Spleen (tissue), 7 donors: ENCODE results near the gene NIP7.

Experiments
- POLR2AphosphoS5 ChIP-seq, 3 donors: sonication (generic); formaldehyde crosslinking; IDR thresholded peaks; one replicate each; pipeline ENCODE4 v1.5.1; 2017; ENCODE audit warnings: antibody characterized with exemption in 3 of 3
- TF ChIP-seq, protein P1 (sequence below), 11 experiments: fragments of 200-600 bp in 7 of 11; fragments of 450-650 bp in 4 of 11; sonication (generic) in 4 of 11; IDR thresholded peaks in 8 of 11; conservative IDR thresholded peaks in 3 of 11; 1 replicate in 7 of 11; 2 replicates in 4 of 11; pipeline versions ENCODE4 v1.4.0 to v1.8.0; 2016 to 2021; ENCODE audit warnings: antibody characterized with exemption in 11 of 11, inconsistent platforms in 4 of 11, mild to moderate bottlenecking in 1 of 11
- donor health status: DM: no; HTN: no; CAD: no; lungs with moderate emphysema.
- donor health status: DM: no; HTN: no; CAD: no.
- donor health status: DM: no; HTN: no; CAD: no.

DNA sequence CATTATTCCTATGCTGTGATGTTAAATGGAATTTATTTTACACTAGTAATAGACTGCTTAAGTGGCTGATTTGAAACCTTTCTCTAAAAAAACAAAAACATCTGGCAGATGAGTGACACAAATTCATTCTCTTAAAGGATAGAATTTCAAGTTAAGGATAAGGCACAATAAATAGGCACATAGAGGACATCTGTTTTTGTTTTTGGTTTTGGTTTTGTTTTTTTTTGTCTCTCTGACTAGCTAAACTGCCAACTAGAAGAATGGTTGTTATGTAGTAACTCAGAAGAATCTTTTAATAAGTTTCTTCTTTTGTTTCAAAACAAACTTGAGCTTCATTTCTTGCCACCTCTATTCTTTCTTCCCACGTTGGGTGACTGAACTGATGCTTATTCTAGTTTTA is 33.5 kb upstream of the NIP7 start:
- TF ChIP-seq POLR2AphosphoS5 (IDR thresholded peaks at IDR 0.05): no peak
- TF ChIP-seq, protein P1, sequence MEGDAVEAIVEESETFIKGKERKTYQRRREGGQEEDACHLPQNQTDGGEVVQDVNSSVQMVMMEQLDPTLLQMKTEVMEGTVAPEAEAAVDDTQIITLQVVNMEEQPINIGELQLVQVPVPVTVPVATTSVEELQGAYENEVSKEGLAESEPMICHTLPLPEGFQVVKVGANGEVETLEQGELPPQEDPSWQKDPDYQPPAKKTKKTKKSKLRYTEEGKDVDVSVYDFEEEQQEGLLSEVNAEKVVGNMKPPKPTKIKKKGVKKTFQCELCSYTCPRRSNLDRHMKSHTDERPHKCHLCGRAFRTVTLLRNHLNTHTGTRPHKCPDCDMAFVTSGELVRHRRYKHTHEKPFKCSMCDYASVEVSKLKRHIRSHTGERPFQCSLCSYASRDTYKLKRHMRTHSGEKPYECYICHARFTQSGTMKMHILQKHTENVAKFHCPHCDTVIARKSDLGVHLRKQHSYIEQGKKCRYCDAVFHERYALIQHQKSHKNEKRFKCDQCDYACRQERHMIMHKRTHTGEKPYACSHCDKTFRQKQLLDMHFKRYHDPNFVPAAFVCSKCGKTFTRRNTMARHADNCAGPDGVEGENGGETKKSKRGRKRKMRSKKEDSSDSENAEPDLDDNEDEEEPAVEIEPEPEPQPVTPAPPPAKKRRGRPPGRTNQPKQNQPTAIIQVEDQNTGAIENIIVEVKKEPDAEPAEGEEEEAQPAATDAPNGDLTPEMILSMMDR (IDR thresholded peaks at IDR 0.05 in 8 of 11, conservative IDR thresholded peaks at IDR 0.05 in 3 of 11): no peak
